ENCODE measurements around the gene LHX8.
"Not testable (repeated sequence)": the region's sequence is repeated elsewhere in the genome, so short reads cannot be mapped to it uniquely, and the experiment has no call there.

LHX8 gene

DNA sequence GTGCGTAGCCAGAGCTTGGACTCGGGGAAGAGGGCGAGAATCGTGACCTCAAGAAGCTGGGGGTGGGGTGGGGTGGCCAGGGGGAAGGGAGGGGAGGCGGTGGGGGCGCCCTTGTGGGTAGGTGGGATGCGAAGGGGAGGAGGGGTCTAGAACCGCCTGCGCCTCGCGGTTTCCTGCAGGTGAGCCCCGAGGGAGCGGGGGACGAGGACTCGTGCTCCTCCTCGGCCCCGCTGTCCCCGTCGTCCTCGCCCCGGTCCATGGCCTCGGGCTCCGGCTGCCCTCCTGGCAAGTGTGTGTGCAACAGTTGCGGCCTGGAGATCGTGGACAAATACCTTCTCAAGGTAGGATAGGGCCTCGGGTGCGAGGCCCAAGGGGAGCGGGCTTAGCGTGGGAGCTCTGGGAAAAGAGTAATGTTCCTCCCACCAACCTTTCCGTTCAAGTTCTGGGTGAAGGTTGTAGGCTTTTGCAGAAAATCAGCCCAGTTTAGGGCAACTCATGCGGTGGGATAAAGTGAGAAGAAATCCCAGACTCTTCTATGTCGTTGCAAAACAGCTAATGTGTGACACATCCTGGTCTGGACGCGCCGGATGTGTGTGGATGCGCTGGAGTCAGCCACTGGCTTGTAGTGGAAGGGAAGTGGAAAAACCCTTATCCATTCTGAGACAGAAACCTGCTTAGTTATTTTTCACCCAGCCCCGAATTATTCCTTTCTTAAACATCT, 2.9 kb downstream of the LHX8 start:
- FAIRE-seq: no peak
- no peak for TF ChIP-seq POLR2A (IDR thresholded peaks at IDR 0.05; ENCODE audit: low read depth, low read length)
- DNase-seq (ENCODE audit: insufficient read length, low spot score): no peak

DNA sequence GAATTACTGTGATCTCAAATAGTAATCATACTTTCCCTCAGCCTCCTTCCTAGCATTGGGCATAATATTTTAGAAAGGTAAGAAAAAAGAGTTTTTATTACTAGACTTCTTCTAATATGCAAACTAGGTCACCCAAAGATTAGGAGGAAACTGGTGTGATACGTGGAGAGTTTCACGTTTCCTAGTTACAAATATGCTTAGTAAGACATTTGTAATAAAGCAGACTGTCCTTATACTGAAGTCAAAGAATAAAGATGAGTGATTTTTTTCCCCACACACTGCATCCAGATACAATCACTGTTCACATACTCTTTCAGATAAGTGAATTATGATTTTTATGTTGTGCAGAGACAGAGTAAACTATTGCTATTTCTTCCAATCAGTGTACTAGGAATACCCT, 17.9 kb downstream of the LHX8 start:
- no peak for TF ChIP-seq POLR2A (IDR thresholded peaks at IDR 0.05; ENCODE audit: low read depth, low read length)
- FAIRE-seq: no peak
- DNase-seq (ENCODE audit: insufficient read length, low spot score): no peak

DNA sequence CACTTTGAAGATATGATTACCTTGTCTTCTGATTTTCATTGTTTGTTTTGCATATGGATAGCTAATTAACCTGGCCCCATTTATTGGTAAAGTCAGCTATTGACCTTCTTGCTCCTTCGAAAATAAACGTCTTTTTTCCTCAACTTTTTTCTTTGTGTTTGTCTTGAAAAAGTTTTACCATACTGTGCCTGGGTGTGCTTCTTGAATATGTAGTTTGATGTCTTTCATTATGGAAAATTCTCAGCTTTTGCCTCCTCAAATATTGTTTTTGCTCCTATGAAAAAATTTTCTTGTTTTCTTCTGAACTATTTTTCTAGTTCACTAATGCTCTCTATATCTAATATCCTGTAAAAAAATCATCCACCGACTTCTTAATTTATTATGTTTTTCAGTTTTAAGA, 25.0 kb downstream of the LHX8 start:
- TF ChIP-seq POLR2A (IDR thresholded peaks at IDR 0.05; ENCODE audit: low read depth, low read length): no peak
- FAIRE-seq (no peak), DNase-seq (ENCODE audit: insufficient read length, low spot score) (no peak)

DNA sequence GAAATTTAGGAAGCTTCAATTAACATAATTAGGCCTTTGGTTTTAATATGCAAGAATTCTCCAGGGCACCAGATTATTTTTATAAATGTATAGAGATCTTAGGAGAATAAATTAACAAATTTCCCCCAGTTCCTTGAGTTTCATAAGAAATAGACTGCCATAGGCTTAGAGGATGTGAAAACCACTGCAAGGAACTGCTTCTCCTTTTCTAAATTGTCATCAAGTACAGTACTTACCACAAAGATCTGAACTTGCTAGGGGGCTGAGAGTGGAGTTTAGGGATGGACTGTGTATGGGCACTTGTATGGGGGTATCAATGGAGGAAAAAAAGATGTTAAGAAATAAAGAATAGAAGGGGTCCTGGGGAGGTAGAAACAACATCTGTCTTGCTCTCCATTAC, 31.1 kb downstream of the LHX8 start:
- TF ChIP-seq POLR2A (IDR thresholded peaks at IDR 0.05; ENCODE audit: low read depth, low read length): no peak
- DNase-seq (ENCODE audit: insufficient read length, low spot score) (no peak), FAIRE-seq (no peak)

DNA sequence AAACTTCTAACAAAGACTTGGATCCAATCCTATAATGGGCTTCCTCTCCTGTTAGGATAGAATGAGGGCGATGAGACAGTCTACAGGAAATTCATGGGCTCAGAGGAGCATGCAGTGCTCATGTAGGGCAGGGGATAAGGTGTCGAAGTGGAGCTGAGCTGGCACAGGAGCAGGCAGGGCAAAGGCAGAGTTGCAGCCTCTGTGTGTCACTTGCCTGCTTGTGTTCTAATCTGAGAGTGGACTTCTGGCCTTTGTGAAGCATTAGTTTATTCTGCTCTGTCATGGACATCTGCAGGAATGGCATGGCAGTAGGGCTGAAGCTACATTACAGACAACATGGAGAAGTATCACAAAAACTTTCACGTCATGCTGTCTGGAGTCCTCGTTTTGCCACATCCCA, 32.6 kb downstream of the LHX8 start:
- TF ChIP-seq POLR2A (IDR thresholded peaks at IDR 0.05; ENCODE audit: low read depth, low read length): no peak
- FAIRE-seq (no peak), DNase-seq (ENCODE audit: insufficient read length, low spot score) (no peak)

DNA sequence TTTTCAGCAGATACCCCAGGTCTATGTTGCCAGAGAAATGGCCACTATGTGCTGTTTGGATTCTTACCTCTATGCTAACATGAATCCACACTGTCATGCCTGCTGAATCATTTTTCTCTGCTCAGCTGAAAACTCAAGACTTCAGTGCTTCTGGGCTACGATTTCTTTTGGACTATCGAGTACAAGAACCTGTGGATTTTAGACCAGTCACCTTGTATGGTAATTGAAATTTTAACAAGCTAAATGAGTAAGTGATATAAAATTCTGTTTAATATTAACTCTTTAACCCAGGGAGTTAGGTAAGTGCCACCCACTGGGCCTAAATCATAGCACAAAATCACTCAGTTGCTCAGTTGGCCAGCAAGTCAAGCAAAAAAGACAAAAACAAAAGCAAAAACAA, 35.8 kb downstream of the LHX8 start:
- DNase-seq (ENCODE audit: insufficient read length, low spot score) (no peak), FAIRE-seq (no peak)
- TF ChIP-seq POLR2A (IDR thresholded peaks at IDR 0.05; ENCODE audit: low read depth, low read length): no peak

DNA sequence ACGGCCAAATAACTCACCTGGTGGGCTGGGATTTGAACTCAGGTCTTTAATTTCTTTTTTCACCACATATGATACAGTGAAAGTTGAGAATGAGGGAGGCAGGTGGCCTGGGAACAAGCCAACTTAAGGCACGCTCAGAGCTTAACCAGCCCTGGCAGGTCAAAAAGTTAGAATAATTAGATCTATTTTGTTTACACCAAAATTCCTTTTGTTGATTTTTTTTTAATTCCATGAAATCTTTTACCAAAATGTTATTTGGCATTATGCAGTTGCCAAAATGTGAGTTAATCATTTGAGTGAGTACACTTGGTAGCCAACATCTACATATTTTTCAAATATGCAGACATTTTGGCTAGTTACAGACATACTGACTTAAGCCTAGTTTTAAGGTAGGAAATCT, 36.8 kb downstream of the LHX8 start:
- no peak for TF ChIP-seq POLR2A (IDR thresholded peaks at IDR 0.05; ENCODE audit: low read depth, low read length)
- DNase-seq (ENCODE audit: insufficient read length, low spot score) (no peak), FAIRE-seq (no peak)

DNA sequence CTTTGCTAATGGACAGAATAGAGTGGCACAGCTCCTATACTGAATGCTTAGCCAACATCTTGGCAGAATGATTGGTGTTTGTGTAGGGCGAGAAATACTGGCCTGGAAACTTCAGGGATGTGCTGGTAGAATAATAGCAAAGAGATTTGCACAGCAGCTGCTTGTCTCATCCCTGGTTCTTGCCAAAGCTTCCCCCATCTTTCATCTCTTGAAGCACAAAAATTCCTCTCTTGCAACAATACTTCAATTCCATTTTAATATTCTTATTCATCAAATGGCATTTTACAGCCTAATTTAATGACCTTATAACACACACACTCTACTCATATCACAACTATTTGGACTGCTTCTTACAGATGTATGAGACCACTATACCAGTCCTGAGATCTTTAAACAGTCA, 37.7 kb downstream of the LHX8 start:
- TF ChIP-seq POLR2A (IDR thresholded peaks at IDR 0.05; ENCODE audit: low read depth, low read length): no peak
- DNase-seq (ENCODE audit: insufficient read length, low spot score) (no peak), FAIRE-seq (no peak)

DNA sequence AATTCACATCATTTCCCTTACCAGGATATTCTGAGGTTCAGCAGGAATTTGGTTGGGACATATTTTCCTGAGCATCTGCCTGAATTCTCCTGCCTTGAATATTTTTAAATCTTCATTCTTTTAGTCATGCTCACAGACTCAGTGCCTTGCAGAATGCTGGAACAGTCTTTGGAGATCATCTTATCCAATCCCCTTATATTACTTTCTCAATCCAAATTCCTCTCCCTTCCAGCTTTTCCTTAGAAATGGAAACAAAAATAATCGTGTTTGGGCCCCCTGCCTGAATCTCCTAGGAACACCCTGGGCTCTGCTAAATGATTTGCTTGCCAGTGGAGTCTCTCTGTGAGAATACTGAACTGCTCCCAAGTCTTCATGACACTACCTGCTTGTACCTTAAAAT, 38.4 kb downstream of the LHX8 start:
- no peak for FAIRE-seq
- no peak for DNase-seq (ENCODE audit: insufficient read length, low spot score)
- no peak for TF ChIP-seq POLR2A (IDR thresholded peaks at IDR 0.05; ENCODE audit: low read depth, low read length)

DNA sequence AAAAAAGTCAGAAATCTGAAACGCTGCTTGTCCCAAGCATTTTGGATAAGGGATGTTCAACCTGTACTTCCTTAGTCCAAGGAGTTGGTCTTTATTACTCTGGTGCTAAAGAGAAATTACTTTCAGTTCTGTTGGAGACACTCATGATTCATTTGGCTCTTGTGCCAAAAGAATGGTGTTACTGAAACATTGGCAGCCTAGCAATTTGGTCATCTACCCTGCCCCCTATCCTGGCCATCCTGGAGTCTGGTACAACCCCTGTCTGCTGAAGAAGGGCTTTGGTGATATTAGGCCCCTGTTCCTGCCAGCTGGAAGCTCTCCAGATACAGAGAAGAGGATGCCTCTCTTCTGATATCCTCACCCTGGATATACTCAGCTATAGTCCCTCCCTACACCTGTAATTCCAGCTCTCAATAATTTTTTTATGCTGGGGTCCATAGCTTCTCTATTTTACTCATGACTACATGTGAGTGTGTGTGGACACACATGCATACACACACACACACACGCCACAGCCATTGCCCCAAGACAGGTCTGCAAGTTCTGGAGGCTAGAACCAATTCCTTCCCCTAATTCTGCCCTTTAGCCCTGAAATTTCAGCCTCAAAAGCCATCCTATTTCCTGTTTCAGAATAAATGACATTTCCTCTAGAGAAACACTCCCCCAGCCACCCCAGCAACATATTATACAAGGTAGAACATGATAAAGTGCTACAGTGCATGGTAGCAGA, 40.0 kb downstream of the LHX8 start:
- no peak for DNase-seq (ENCODE audit: insufficient read length, low spot score)
- no peak for TF ChIP-seq POLR2A (IDR thresholded peaks at IDR 0.05; ENCODE audit: low read depth, low read length)
- FAIRE-seq: no peak

DNA sequence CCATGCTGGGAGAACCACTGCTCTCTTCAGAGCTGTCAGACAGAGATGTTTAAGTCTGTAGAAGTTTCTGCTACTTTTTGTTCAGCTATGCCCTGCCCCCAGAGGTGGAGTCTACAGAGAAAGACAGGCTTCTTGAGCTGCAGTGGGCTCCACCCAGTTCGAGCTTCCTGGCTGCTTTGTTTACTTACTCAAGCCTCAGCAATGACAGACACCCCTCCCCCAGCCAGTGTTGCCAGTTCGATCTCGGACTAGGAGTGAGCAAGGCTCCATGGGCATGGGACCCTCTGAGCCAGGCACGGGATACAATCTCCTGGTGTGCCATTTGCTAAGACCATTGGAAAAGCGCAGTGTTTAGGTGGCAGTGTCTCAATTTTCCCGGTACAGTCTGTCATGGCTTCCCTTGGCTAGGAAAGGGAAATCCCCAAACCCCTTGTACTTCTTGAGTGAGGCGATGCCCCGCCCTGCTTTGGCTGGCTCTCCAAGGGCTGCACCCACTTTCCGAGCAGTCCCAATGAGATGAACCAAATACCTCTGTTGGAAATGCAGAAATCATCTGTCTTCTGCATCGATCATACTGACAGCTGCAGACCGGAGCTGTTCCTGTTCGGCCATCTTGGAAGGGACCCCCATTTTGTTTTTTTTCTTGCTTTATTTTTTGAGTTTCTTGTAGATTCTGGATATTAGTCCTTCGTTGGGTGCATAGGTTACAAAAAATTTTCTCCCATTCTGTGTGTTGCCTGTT, 47.2 kb downstream of the LHX8 start:
- not testable (repeated sequence) for DNase-seq (ENCODE audit: insufficient read length, low spot score); FAIRE-seq

DNA sequence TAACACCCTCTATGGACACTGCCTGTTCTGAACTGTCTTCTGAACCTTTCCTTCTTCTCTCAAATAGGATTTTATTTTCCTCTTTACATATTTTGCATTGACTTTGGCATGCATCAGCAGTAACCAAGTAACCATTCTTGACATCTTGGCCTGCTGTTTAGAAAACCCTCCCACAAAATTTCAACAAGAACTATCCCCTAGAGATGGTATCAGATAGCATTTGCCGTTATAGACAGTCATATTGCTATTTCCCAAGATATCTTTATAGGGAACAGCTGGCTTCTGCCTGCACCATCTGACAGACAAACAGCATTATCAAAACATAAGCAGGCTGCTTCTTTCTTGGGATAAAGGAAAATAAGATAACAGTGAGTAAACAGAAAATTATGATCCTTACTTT, 54.7 kb downstream of the LHX8 start:
- DNase-seq (ENCODE audit: insufficient read length, low spot score) (no peak), FAIRE-seq (no peak)
- no peak for TF ChIP-seq POLR2A (IDR thresholded peaks at IDR 0.05; ENCODE audit: low read depth, low read length)

DNA sequence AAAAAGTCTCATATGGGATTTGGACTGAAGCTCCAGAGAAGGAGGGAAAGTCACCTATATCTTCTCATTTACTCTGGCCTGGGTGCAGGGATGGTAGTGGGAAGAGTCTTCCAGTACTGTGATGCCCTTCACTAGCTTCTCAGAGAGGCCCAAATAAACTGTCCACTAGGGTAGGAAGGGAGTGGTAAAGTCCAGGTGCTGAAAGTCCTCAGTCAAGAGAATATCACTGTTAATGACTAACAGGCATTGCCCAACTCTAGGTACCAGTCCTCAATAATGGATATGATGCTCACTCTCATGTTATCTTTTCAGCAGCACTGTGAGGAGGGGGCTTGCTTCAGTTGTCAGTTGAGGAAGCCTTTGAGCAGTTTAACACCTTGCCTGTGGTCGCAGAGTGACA, 64.0 kb downstream of the LHX8 start:
- no peak for FAIRE-seq
- TF ChIP-seq POLR2A (IDR thresholded peaks at IDR 0.05; ENCODE audit: low read depth, low read length): no peak
- DNase-seq (ENCODE audit: insufficient read length, low spot score): no peak

DNA sequence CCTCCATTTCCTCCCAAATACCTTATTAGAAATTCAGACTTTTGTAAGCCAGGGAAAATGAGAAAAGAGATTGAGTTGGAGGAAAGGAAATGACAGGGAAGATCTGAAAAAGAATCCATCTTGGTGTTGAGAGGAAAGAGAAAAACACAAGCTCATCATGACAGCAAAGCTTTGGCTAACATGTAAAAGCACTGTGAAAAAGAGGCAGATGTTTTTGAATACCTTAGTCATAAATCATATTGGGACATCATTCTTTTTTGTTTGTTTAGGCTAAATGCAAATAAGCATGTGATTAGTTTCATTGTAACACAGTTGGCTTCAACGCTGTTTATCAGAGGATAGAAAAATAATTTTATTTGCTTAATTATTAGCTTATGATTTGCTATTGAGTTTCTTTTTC, 64.6 kb downstream of the LHX8 start:
- DNase-seq (ENCODE audit: insufficient read length, low spot score) (no peak), FAIRE-seq (no peak)
- TF ChIP-seq POLR2A (IDR thresholded peaks at IDR 0.05; ENCODE audit: low read depth, low read length): no peak

DNA sequence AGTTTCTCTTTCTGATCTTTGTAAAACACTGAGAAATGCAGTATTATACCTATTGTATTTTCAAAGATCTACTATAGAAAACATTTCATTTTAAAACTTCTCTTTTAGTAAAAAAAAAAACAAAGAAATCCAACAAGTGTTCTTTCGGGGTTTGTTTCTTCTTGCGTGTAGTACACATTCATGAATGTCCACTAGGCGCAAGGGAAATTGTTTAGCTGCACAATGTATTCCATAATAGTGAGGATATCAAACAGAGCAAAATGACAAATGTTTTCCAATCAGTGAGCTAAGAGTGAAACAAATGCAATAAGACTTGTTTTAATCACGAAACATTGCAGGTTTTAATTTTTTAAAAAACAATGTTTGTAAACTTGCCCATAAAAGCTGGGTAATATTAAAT, 68.6 kb downstream of the LHX8 start:
- FAIRE-seq (no peak), DNase-seq (ENCODE audit: insufficient read length, low spot score) (no peak)
- TF ChIP-seq POLR2A (IDR thresholded peaks at IDR 0.05; ENCODE audit: low read depth, low read length): no peak

Data from H54 (cell line).